Fibroblast of villous mesenchyme (primary cell): ENCODE results near the gene CATSPERD. TPM values are rescaled to one million over a fixed set of nuclear protein-coding genes. Genes with fewer than 3 reads are reported as not detected.
A peak's percentile ranks its signal among the peaks of the same experiment; 100 is the strongest.

ENCODE experiments used
- DNase-seq: peaks from one replicate; pipeline ENCODE4 v3.0.0-alpha.2; 2010; ENCODE audit warnings: low read depth
- H3K4me3 ChIP-seq: 2 replicates; pipeline ENCODE4 v1.5.1; 2011; ENCODE audit warnings: low read depth, mild to moderate bottlenecking, low read length
- total RNA-seq: library from RNA; depleted of rRNA; stranded (reverse); fragments of >200 nt; gene quantifications from 2 replicates; pipeline ENCODE4 v1.2.3, GENCODE V29; 2012
- TF ChIP-seq, protein P1 (sequence below): IDR thresholded peaks from 2 replicates; pipeline ENCODE4 v1.5.1; 2012; ENCODE audit warnings: low read depth, mild to moderate bottlenecking, low read length; ENCODE audit not compliant: insufficient read depth

CATSPERD gene
- total RNA-seq, 1 donor, result not detected

DNA sequence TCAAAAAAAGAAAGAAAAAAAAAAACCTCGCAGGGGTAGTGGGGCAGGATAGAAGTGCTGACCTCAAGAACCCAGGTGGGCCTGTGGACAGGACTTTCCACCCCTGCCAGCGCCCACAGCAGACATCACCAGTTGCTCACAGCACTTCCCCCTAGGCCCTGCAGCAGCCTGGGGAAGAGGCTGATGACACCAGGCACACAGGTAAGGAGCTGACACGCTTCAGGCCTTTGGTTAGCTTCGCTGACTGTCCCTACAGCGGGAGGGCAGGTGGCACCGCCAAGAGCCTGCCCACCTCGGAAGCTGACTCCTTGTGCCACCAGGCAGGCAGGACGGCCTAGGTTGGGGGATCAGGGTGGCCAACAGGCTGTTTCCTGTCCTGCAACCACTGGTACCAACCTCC lies 9.4 kb upstream of the CATSPERD start:
- no peak for DNase-seq
- no peak overlapping the region for H3K4me3 ChIP-seq
- TF ChIP-seq, protein P1, sequence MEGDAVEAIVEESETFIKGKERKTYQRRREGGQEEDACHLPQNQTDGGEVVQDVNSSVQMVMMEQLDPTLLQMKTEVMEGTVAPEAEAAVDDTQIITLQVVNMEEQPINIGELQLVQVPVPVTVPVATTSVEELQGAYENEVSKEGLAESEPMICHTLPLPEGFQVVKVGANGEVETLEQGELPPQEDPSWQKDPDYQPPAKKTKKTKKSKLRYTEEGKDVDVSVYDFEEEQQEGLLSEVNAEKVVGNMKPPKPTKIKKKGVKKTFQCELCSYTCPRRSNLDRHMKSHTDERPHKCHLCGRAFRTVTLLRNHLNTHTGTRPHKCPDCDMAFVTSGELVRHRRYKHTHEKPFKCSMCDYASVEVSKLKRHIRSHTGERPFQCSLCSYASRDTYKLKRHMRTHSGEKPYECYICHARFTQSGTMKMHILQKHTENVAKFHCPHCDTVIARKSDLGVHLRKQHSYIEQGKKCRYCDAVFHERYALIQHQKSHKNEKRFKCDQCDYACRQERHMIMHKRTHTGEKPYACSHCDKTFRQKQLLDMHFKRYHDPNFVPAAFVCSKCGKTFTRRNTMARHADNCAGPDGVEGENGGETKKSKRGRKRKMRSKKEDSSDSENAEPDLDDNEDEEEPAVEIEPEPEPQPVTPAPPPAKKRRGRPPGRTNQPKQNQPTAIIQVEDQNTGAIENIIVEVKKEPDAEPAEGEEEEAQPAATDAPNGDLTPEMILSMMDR, result no peak

DNA sequence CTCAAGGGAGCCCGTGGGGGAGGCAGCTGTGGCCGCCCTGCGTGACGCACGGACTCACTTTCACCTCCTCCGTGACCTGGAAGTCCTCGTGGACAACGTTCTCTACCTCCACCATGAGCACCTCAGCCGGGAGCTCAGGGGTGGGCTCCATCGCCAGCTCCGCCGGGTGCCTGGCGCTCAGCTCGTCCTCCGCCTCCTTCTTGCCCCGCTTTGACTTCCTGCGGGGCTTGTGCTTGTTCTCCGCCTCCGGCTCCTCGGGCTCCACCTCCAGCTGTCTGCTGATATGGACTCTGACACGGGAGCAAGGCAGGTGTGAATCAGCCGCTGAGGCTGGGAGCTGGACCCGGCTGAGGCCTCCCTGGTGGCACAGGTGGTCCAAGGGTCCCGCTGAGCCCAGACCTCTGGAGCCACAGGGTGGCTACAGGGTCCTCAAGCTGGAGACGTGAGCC lies 8.7 kb upstream of the CATSPERD start:
- DNase-seq, result no peak
- H3K4me3 ChIP-seq, result no peak overlapping the region
- TF ChIP-seq, protein P1, result no peak

DNA sequence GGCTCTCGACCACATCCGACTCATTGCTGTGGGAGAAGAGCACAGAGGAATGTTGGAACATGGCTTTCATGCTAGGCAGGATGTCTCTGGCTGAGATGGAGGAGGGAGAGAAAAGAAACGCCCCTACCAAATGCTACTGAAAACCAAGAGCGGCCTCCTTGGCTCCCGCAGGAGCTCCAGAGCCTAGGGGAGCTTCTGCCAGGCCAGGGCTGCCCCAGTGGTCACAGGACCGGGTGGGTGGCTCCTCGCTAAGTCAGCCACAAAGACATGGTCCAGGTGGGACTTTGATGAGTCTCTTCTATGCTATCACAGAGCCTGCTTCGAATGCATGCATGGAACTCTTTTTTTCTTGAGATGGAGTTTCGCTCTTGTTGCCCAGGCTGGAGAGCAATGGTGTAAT lies 7.2 kb upstream of the CATSPERD start:
- TF ChIP-seq, protein P1, result no peak
- DNase-seq, result no peak
- H3K4me3 ChIP-seq, result no peak overlapping the region

DNA sequence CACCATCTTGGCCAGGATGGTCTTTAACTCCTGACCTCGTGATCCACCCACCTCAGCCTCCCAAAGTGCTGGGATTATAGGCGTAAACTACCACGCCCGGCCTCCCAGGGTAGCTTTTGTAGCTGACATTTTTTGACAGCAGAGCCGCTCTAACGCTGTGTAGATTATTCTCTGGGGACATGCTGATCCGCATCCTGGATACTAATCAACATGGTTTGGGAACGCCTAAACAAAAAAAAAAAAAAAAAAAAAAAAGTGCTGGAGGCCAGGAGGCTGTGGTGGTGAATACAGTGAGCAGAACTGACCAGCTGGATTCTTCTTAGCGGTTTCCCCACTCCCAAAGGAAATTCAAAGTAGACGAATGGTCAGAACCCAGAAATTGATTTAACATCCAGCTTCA lies 5.6 kb upstream of the CATSPERD start:
- no peak overlapping the region for H3K4me3 ChIP-seq
- DNase-seq, result no peak
- TF ChIP-seq, protein P1, result no peak

DNA sequence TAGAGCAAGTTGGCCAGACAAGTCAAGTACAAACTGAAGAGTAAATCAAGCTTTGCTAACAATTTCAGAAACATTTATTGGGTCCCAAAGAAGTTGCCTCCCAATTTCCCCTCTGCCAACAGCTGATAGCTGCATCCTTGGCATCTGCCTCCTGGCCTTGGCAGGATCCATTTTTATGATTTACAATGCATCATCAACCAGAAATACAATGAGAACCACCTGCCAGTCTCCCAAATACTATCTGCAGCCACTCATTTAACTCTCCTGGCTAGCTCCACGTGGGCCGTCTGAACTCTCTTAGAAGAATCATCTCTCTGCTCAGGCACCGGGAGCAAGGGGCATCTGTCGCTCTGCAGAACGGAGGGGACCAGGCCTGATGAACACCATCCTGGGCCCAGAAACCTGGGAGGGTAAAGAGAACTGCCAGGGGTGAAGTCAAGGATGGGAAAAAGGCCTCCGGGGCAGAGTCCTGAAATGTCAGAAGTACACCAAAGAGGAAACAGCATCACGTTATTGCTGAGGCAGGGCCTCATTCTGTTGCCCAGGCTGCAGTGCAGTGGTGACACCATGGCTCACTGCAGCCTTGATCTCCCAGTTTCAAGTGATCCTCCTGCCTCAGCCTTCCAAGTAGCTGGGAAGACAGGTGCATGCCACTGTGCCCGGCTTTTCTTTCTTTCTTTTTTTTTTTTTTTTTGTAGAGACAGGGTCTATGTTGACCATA lies 3.1 kb upstream of the CATSPERD start:
- H3K4me3 ChIP-seq, result peak overlapping the region; percentile 88
- DNase-seq, result no peak
- TF ChIP-seq, protein P1, result no peak

DNA sequence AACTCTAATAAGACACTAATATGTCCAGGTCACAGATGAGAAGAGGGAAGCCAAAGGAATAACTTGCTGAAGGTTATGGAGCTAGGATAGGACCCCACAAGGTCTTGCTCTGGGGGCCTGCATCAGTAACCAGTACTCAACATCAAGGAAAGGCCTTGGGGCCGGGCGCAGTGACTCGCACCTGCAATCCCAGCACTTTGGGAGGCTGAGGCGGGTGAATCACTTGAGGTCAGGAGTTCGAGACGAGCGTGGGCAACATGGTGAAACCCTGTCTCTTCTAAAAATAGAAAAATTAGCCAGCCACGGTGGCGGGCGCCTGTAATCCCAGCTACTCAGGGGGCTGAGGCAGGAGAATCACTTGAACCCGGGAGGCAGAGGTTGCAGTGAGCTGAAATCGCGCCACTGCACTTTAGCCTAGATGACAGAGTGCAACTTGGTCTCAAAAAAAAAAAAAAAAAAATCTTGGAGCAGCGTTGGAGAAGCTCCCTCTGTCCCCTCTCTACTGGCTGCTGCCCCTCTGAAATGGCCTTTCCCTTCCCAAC lies 2.3 kb upstream of the CATSPERD start:
- peak overlapping the region; percentile 88 for H3K4me3 ChIP-seq
- peak; percentile 51 for DNase-seq
- TF ChIP-seq, protein P1, result no peak
